Neural cell (in vitro differentiated cells): Measurements from ENCODE around the gene ADISSP. TPM values are rescaled to one million over a fixed set of nuclear protein-coding genes. Genes with fewer than 3 reads are reported as not detected.

Experiments used
- H2AFZ ChIP-seq: fragments of 200-600, 300-800 bp; sonication (generic), shearing (Covaris generic); 2 replicates; pipeline ENCODE4 v1.6.0; 2014; ENCODE audit warnings: low read depth, mild to moderate bottlenecking, antibody characterized with exemption, low read length, moderate library complexity
- H3F3A ChIP-seq: fragments of 200-600 bp; shearing (Covaris generic); 2 replicates; pipeline ENCODE4 v1.6.1; 2016; ENCODE audit warnings: mild to moderate bottlenecking, moderate library complexity, mixed read lengths, antibody characterized with exemption, low read length; ENCODE audit not compliant: insufficient read depth, poor library complexity, severe bottlenecking
- H3K27ac ChIP-seq: fragments of 200-600, 300-800 bp; sonication (generic), shearing (Covaris generic); 2 replicates; pipeline ENCODE4 v1.5.1; 2014; ENCODE audit warnings: mild to moderate bottlenecking, low read length, moderate library complexity
- H3K27me3 ChIP-seq: fragments of 300-800, 200-600 bp; sonication (generic), shearing (Covaris generic); 2 replicates; pipeline ENCODE4 v1.6.0; 2014; ENCODE audit warnings: mild to moderate bottlenecking, low read depth, low read length, moderate library complexity; ENCODE audit not compliant: insufficient read depth
- H3K36me3 ChIP-seq: fragments of 300-800, 200-600 bp; sonication (generic), shearing (Covaris generic); 2 replicates; pipeline ENCODE4 v1.5.1; 2014; ENCODE audit warnings: mild to moderate bottlenecking, antibody characterized with exemption, low read length, moderate library complexity; ENCODE audit not compliant: insufficient read depth
- H3K4me2 ChIP-seq: fragments of 300-800, 200-600 bp; sonication (generic), shearing (Covaris generic); 2 replicates; pipeline ENCODE4 v1.6.0; 2014; ENCODE audit warnings: mild to moderate bottlenecking, low read length
- H3K4me3 ChIP-seq: fragments of 300-800, 200-600 bp; sonication (generic), shearing (Covaris generic); 2 replicates; pipeline ENCODE4 v1.5.1; 2014; ENCODE audit warnings: mild to moderate bottlenecking, low read length, moderate library complexity
- H3K79me2 ChIP-seq: fragments of 200-600 bp; shearing (Covaris generic); replicated peaks from 2 replicates; pipeline ENCODE4 v1.6.0; 2014; ENCODE audit warnings: mild to moderate bottlenecking, low read length, moderate library complexity; ENCODE audit not compliant: insufficient read depth
- H3K9ac ChIP-seq: fragments of 300-800, 200-600 bp; sonication (generic), shearing (Covaris generic); 2 replicates; pipeline ENCODE4 v1.6.1; 2016; ENCODE audit warnings: mild to moderate bottlenecking, low read length, mixed read lengths
- H3K9me2 ChIP-seq: fragments of 200-600 bp; shearing (Covaris generic); 2 replicates; pipeline ENCODE4 v1.6.1; 2016; ENCODE audit warnings: mild to moderate bottlenecking, low read length, mixed read lengths; ENCODE audit not compliant: insufficient read depth
- H3K9me3 ChIP-seq: fragments of 200-600, 300-800 bp; sonication (generic), shearing (Covaris generic); 2 replicates; pipeline ENCODE4 v1.6.1; 2016; ENCODE audit warnings: mild to moderate bottlenecking, mixed run types, low read length, moderate library complexity, mixed read lengths
- H4K20me1 ChIP-seq: fragments of 200-600 bp; shearing (Covaris generic); 2 replicates; pipeline ENCODE4 v1.6.1; 2016; ENCODE audit warnings: mild to moderate bottlenecking, mixed run types; ENCODE audit not compliant: insufficient read depth
- CTCF ChIP-seq: fragments of 450-650 bp; IDR thresholded peaks from 2 replicates; pipeline ENCODE4 v1.5.1; 2014; ENCODE audit warnings: antibody characterized with exemption, mild to moderate bottlenecking, moderate library complexity; ENCODE audit not compliant: poor library complexity, severe bottlenecking
- EP300 ChIP-seq: fragments of 450-650 bp; conservative IDR thresholded peaks from 2 replicates; pipeline ENCODE4 v1.6.1; 2014; ENCODE audit warnings: antibody characterized with exemption, mild to moderate bottlenecking, moderate library complexity; ENCODE audit not compliant: poor library complexity, severe bottlenecking
- EZH2 ChIP-seq: fragments of 200-600, 300-800 bp; shearing (Covaris generic), sonication (generic); IDR thresholded peaks from 2 replicates; pipeline ENCODE4 v1.6.1; 2014; ENCODE audit warnings: antibody characterized with exemption, low read length, borderline replicate concordance, mild to moderate bottlenecking; ENCODE audit not compliant: insufficient read depth, poor library complexity, severe bottlenecking
- MXI1 ChIP-seq: fragments of 450-650 bp; conservative IDR thresholded peaks from 2 replicates; pipeline ENCODE4 v1.6.1; 2014; ENCODE audit warnings: antibody characterized with exemption, mild to moderate bottlenecking; ENCODE audit not compliant: poor library complexity, severe bottlenecking
- POLR2AphosphoS5 ChIP-seq: IDR thresholded peaks from 2 replicates; pipeline ENCODE4 v1.6.1; 2012
- RAD21 ChIP-seq: fragments of 450-650 bp; conservative IDR thresholded peaks from 2 replicates; pipeline ENCODE4 v1.6.1; 2014; ENCODE audit warnings: antibody characterized with exemption, mild to moderate bottlenecking, moderate library complexity
- REST ChIP-seq: IDR thresholded peaks from 2 replicates; pipeline ENCODE4 v1.6.1; 2012; ENCODE audit warnings: borderline replicate concordance
- SMC3 ChIP-seq: fragments of 450-650 bp; conservative IDR thresholded peaks from 2 replicates; pipeline ENCODE4 v1.6.1; 2014; ENCODE audit warnings: antibody characterized with exemption, mild to moderate bottlenecking, moderate library complexity; ENCODE audit not compliant: poor library complexity
- TAF1 ChIP-seq: IDR thresholded peaks from 2 replicates; pipeline ENCODE4 v1.6.1; 2012; ENCODE audit warnings: low read depth
- polyA plus RNA-seq: library from polyadenylated mRNA; depleted of rRNA; stranded (reverse); fragments of >200 nt; gene quantifications from 2 replicates; pipeline ENCODE4 v1.2.3, GENCODE V29; 2014

The ADISSP gene
- polyA plus RNA-seq, 1 donor from 2014 or later = 39.8 TPM

GRCh38 chr20:3748073-3748472 is 19.5 kb downstream of the ADISSP start:
- no peak for TF ChIP-seq MXI1
- no peak for TF ChIP-seq CTCF
- TF ChIP-seq SMC3 = no peak
- no peak for TF ChIP-seq TAF1
- no peak for TF ChIP-seq REST
- no peak for TF ChIP-seq EP300
- TF ChIP-seq POLR2AphosphoS5 = no peak
- no peak for TF ChIP-seq EZH2
- TF ChIP-seq RAD21 = no peak
- no peaks in the 10 kb centered on the region for H3K9me3 ChIP-seq

GRCh38 chr20:3747471-3747870 is 20.1 kb downstream of the ADISSP start:
- no peaks in the 10 kb centered on the region for H3K36me3 ChIP-seq
- TF ChIP-seq POLR2AphosphoS5 (no peak), MXI1 (no peak)
- no peaks in the 10 kb centered on the region for H3K9me3 ChIP-seq
- H4K20me1 ChIP-seq = no peaks in the 10 kb centered on the region
- no peak overlapping the region for H3K9ac ChIP-seq
- H3K4me3 ChIP-seq = no peak overlapping the region
- no peak overlapping the region for H2AFZ ChIP-seq
- peaks cover 64% of the 10 kb centered on the region for H3K27me3 ChIP-seq
- no peak overlapping the region for H3K27ac ChIP-seq
- H3F3A ChIP-seq = no peaks in the 10 kb centered on the region
- no peaks in the 10 kb centered on the region for H3K9me2 ChIP-seq
- H3K4me2 ChIP-seq = no peak overlapping the region
- H3K79me2 ChIP-seq = no peaks in the 10 kb centered on the region

More at GRCh38 chr20:3748073-3748472, 19.5 kb downstream of the ADISSP start:
- no peak overlapping the region for H2AFZ ChIP-seq
- no peak overlapping the region for H3K4me2 ChIP-seq
- no peak overlapping the region for H3K9ac ChIP-seq
- no peaks in the 10 kb centered on the region for H3K9me2 ChIP-seq
- H3K4me3 ChIP-seq = no peak overlapping the region
- no peaks in the 10 kb centered on the region for H3K36me3 ChIP-seq
- H3K79me2 ChIP-seq = no peaks in the 10 kb centered on the region
- H3F3A ChIP-seq = no peaks in the 10 kb centered on the region
- H4K20me1 ChIP-seq = no peaks in the 10 kb centered on the region
- no peak overlapping the region for H3K27ac ChIP-seq
- H3K27me3 ChIP-seq = peaks cover 65% of the 10 kb centered on the region

GRCh38 chr20:3745686-3746173 is 21.8 kb downstream of the ADISSP start:
- no peak overlapping the region for H3K27ac ChIP-seq
- H3K4me2 ChIP-seq = no peak overlapping the region
- no peaks in the 10 kb centered on the region for H3F3A ChIP-seq
- H3K79me2 ChIP-seq = no peaks in the 10 kb centered on the region
- H3K9me3 ChIP-seq = no peaks in the 10 kb centered on the region
- no peaks in the 10 kb centered on the region for H3K36me3 ChIP-seq
- H3K4me3 ChIP-seq = peak overlapping the region; percentile 37
- TF ChIP-seq RAD21 (no peak), TAF1 (no peak), SMC3 (no peak), CTCF (no peak)
- no peak overlapping the region for H3K9ac ChIP-seq
- H4K20me1 ChIP-seq = no peaks in the 10 kb centered on the region
- H3K9me2 ChIP-seq = no peaks in the 10 kb centered on the region
- H2AFZ ChIP-seq = no peak overlapping the region
- H3K27me3 ChIP-seq = peaks cover 47% of the 10 kb centered on the region
